Sciatic nerve (tissue), 2 donors: ENCODE measurements around the gene GUCY2F. TPM values are rescaled to one million over a fixed set of nuclear protein-coding genes. Genes with fewer than 3 reads are reported as not detected.

Experiments
- ATAC-seq: fragments of 200-7000 bp; cut with Tn5 transposase; one replicate; pipeline ENCODE4 v1.9.1; 2020; ENCODE audit warnings: mild to moderate bottlenecking, moderate library complexity
- DNase-seq: peaks from one replicate; pipeline ENCODE4 v3.0.0-alpha.2; 2020; ENCODE audit warnings: low spot score
- intact Hi-C: fragments of 100-400 bp; cut with DNase I; formaldehyde crosslinking; loops from one replicate; pipeline ENCODE4 v1.14.2; 2022
- total RNA-seq: library from RNA; stranded (reverse); fragmentation: NEBNext Ultra II Directional; extraction: Animal tissue kit (Norgen Biotek cat#: 25700); gene quantifications from one replicate; pipeline ENCODE4 v1.2.1, GENCODE V29; 2021
- donor health status: DM: no; HTN: no; CAD: no.
- donor health status: DM: no; HTN: no; CAD: no.

Gene GUCY2F
- total RNA-seq, 1 donor from 2014 or later: not detected

DNA sequence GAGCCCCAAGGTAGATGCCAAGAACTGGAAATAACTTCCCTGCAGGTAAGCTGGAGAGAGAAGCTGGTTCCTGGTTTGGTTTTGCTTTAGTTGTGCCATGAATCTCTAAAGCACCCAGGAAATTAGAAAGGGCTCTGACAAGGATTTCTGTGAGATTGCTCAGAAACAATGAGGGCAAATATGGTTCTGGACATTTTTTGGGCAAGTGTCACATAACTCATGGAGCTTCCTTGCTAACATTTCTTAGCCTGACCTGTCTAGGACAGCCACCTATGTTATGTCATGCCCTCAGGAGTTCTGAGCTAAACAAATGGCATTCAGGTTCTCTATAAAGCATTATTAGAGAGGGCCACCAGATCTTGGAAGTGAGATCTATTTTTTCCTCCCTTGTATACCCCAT, 131.8 kb downstream of the GUCY2F start:
- ATAC-seq: no peak
- intact Hi-C loops: no loop called here
- no peak for DNase-seq

DNA sequence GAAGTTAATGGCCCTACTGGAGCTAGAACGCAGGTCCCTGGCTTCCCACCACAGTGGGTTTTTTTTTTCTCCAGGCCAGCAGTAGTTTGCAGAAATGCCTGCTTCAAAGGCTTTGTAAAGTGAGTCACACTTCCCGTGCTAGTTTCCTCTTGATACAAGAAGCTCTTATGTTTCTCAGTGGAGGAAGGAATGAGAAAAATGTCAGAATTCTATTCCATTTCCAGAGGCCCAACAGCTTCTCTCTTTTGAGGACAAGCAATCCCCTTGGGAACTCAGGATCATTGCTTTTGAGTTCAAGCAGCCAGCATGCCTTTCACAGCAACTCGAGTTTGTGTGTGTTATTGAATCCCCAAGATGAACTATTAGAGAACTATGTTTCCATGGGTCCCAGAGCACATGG, 134.3 kb downstream of the GUCY2F start:
- ATAC-seq: no peak
- DNase-seq: no peak
- intact Hi-C loops: no loop called here

DNA sequence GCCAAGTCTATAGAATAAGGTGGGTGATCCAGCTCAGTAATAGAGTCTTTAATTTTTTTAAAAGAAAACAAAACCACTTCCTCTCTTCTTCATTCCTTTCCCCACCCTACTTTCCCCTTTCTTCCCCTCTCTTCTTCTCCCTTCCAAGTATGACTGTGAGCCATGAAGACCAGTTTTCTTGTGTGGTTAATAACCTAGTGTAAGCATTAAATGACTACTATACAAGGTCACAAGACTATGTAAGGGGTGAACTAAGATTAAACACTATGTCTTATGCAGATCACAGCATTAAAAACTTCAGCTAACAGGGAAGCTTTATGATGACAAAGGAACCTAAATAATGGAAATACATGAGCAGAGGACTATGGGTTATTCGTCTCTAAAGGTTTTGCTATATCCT, 135.4 kb downstream of the GUCY2F start:
- no peak for DNase-seq
- intact Hi-C loops: no loop called here
- no peak for ATAC-seq

DNA sequence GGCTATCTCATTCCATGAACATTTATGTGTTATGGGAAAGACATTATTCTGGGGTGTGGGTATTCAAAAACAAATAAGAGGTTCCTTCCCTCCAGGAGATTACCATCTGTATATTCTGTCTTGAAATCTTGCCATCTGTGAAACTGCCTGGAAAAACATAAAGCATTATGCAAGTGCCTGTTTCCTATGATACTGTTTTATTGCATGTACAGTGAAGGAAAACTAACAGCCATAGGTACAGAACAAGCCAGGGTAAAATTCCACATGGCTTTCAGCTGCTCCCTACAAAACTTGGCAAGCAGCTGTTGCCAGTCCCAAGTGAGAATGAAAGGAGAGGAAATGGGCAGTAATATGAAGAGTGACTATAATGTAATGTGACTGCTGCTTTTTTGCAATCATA, 136.0 kb downstream of the GUCY2F start:
- no peak for DNase-seq
- intact Hi-C loops: no loop called here
- no peak for ATAC-seq

DNA sequence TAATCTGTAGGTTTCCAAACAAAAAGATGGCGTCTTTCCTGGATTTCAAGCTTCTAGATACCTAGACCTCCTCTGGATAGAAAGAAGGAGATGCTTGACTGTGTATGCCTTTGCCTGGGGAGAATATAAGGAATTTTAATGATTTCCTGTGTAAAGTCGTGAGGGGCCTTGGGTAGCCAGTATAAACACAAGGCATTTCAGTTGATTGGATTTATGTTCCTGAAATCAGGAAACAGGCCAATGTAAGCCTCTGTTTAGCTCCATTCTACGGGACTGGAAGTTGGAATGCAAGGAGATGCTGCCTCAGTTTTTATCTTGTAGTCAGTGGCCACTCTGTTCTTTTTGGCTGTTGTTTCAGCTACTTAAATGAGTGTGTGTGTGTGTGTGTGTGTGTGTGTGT, 137.2 kb downstream of the GUCY2F start:
- intact Hi-C loops: no loop called here
- no peak for DNase-seq
- no peak for ATAC-seq

DNA sequence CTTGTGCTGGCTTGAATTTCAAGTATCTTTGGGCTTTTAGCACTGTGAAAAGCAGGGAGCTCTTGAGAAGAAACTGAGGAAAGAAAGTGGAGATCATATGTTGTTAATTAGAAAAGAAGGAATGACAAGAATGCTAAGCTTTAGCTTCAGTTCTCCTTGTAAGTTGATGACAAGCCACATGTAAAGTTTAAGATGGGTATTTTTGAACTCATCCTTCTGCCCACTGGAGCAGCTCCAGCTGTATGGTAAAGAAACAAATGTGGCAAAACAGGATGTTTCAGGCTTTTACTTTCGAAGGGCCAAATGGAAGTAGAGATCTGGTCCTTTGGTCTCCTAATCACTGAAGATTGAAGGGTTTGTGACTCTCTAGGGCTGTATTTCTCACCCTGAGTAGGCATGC, 137.8 kb downstream of the GUCY2F start:
- ATAC-seq: no peak
- intact Hi-C loops: no loop called here
- no peak for DNase-seq

DNA sequence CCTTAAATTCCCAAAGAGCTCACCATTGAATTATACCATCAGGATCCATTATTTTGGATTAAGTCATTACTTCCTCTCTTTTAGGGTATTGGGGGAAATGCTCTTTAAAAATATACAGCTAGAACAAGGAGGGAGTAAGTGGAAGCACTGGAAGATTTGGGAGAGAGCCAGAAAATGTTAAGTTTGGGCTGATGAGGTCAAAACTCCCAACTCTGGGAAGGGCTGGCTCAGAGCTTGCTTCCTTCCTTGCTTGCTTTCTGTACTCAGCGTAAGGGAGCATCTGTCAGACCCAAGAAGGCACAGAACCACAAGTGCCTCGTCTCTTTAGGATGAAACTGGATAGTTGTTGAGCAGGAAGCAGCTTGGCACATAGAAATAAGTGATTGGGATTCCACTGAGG, 138.2 kb downstream of the GUCY2F start:
- no peak for ATAC-seq
- intact Hi-C loops: no loop called here
- DNase-seq: no peak

DNA sequence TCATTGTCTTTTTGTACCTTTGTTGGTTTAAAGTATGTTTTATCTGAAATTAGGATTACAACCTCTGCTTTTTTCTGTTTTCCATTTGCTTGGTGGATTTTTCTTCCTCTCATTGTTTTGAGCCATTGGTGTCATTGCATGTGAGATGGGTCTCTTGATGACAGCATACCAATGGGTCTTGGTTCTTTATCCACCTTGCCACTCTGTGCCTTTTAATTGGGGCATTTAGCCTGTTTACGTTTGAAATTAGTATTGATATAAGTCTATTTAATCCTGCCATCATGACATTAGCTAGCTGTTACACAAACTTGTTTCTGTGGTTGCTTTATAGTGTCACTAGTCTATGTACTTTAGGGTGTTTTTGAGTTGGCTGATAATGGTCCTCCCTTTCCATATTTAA, 145.7 kb downstream of the GUCY2F start:
- ATAC-seq (no peak), DNase-seq (no peak)
- intact Hi-C loops: no loop called here

DNA sequence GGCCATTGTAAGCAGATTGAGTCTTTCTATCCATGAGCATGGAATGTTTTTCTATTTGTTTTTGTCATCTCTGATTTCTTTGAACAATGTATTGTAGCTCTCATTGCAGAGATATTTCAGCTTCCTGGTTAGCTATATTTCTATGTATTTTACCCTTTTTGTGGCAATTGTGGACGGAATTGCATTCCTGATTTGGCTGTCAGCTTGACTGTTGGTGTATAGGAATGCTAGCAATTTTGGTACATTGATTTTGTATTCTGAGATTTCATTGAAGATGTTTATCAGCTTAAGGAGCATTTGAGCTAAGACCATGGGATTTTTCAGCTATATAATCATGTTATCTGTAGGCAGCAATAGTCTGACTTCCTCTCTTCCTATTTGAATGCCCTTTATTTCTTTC, 154.6 kb downstream of the GUCY2F start:
- intact Hi-C loops: no loop called here
- DNase-seq (no peak), ATAC-seq (no peak)

Other genes starting within 250 kb of the GUCY2F start
- gene NXT2, start 54.8 kb upstream of the GUCY2F start, total RNA-seq: 6.7 TPM
- not detected for gene KCNE5, start 143.1 kb upstream of the GUCY2F start, total RNA-seq